NCI-H2107 treated with DMSO at 0.1 percent for 48 hours (cell line): ENCODE measurements around the gene AATF.

Experiments
- DNase-seq: peaks from one replicate; lab custom pipeline; 2025; ENCODE audit not compliant: unreplicated experiment; lab: John Stamatoyannopoulos, UW

The AATF gene

DNA sequence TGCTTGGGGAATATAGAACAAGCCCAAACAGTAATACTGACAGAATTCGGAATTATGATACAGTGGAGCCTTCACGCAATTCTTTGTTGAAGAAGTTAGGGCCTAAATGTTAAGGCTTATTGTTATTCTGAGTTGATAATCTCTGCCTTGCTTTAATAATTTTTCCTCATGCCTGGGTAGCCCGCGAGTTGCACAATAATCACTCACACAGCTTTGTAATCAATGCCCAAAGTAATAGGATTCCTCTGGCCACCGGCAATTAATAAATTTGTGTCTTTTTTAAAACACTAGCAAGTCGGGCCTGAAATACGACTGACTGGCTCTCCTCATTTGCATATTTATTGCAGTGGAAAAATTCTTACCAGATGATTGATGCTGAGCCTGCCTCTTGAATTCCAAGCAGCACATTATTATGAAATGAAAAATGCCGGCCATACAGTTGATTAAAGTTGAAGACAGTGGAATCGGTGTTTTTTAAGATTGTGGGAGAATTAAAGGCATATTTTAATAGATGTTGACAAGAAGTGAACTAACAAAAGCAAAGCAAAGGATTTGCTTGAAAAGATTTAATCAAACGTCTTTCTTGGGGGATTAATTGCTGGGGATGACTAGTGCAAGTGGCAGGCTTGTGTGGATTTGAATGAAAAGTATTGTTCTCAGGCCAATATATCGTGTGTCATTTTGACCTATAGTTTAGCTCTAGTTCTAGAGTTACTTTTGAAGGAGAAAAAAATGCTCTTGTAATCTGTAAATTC, 30.2 kb downstream of the AATF start:
- no peak for DNase-seq

DNA sequence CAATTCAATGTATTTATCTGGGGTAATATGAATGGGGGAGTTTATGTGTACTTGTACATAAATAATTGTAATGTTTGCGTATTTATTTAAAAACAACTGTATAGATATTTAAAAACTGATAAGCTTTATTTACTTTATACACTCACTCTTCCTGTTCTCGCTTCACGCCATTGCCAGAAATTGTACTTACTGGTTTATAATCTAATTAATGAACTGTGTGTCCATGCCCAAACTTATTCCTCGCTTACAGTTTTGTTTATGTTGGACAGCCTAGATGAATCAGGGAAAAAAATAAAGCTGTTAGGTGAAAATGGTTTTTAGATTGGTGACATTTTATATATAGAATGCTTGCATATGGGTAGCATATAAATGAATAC, 30.8 kb downstream of the AATF start:
- no peak for DNase-seq

DNA sequence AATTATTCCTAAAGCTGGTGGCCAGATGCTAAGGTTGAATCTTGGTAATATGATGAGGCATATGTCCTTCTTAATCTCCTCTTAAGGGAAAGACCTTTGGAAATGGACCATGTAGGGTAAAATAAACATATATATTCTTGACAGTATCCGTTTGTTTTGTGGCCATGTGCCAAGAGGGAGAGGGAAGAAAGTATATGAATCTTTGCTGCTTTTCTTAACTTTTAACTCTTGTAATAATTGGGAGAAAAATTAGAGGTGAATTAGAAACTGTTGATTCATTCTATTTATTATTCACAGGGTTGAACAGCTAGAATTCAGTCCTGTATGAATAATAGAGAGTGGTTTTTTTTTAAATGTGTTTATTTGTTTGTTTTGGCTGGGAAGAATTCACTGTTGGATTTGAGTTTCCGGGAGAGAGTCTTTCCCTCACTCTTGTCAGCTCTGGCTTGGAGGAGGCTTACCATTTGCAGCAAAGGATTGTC, 31.6 kb downstream of the AATF start:
- no peak for DNase-seq

DNA sequence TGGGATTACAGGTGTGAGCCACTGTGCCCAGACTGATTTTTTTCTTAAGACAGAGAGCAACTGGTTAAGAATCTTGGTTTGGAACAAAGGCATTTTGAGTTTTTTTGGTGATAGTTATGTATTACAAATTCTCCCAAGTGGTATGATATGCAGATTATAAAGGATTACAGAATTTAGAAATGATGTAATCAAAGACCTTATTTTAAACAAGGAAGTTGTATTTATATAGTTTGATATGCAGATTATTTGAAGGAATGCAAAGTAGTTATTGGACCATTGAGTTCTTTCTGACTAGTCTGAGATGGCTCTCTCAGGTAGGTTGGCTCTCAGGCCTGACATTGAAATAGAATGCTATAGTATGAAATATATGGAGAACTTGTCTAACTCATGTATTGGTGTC, 34.9 kb downstream of the AATF start:
- no peak for DNase-seq

DNA sequence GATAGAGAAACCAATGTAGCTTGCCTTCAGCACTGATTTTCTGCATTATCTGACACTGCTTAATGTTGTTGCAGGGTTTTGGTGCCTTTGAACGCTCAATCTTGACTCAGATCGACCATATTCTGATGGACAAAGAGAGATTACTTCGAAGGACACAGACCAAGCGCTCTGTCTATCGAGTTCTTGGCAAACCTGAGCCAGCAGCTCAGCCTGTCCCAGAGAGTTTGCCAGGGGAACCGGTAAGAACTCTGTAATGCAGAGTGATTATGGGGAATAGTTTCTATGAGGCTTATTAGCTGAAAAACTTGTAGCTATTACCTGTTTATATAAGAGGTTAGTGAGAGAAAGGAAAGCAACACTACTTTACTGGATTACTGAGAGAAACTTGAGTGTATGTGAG, 40.4 kb downstream of the AATF start:
- no peak for DNase-seq

DNA sequence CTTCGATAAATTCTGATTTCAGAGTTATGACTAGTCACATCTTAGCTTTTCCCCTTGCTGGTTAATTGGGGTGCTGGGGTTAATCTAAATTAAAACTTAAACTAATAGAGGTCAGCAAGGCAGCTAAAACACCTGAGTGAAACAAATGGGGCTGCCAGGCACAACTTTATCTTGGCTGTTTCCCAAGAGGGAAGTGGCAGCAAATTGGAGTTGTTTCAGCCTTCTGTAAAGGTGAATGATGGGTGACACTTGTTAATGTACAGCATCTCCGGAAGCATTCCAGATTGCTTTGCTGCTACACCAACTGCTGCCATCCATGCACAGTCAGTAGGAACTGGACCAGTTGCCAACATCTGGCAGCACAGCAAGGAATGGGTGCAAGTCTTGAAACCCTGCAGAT, 43.9 kb downstream of the AATF start:
- DNase-seq = peak; percentile 52

DNA sequence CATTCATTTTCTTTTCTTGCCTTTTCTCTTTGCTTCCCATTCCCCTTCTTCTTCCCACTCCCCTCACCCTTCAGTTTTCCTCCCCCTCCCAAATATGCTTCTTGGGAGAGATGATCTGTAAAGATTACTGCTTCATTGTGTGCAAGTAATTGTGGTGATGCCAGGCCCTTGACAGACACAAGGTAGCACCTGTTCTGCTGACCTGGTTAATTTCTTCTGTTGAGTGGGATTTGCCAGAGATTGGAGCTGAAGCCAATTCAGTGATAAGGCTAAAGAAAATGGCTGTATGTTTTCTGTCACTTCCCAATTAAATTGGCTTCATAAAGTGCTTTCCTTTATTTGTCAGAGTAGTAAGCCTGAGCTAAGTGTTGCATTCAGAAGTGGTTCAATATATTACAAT, 44.5 kb downstream of the AATF start:
- peak; percentile 70 for DNase-seq

DNA sequence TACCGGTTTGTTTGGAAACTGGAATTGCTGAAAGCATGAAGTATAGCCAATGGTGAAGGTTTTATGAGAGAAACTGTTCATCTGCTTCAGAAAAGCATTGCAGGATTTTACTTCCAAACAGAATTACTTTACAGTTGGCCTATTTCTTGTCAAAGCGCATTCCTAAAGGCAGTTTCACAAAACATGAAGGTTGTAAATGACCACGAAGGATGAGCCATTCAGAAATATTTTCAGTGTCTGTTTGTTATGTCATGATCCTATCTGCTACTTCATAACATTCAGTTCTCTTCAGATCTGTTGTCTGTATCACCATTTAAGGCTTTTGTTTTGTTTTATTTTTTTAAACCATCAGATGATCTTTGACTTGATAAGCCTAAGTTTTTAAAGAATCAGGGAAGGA, 45.7 kb downstream of the AATF start:
- DNase-seq = no peak

DNA sequence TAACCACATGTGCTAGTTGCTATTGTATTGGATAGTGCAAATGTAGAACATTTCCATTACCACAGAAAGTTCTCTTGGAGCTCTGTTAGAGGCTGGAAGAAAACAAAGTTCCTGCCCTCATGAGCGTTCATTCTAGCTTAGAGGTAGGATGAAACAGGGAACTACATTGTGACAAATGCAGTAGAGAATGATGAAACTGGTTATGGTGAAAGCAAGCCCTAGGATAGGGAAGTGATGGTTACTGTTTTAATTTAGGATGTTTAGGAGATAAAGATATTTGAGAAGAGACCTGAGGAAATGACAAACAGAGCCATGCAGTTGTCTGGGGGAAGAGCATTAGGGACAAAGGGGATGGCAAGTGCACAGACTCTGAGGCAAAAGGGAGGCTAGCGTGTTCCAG, 50.7 kb downstream of the AATF start:
- no peak for DNase-seq

DNA sequence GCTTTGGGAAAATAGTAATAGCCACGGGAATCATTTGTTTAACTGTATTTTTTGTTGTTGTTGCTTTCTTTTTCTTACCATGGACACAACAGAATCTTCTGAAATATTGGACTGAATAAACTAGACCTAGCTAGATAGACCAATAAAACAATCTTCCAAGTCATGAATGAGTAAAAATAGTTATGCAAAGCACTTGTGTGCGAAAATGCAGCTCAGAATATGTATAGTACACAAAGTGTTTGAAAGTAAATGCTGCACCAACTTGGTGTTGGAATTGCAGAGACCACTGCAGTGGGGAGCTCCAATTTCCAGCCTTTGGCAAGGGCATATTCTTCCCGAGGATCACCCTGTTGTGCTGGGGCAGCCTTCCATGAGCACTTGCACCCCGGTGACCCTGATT, 68.0 kb downstream of the AATF start:
- DNase-seq = no peak

DNA sequence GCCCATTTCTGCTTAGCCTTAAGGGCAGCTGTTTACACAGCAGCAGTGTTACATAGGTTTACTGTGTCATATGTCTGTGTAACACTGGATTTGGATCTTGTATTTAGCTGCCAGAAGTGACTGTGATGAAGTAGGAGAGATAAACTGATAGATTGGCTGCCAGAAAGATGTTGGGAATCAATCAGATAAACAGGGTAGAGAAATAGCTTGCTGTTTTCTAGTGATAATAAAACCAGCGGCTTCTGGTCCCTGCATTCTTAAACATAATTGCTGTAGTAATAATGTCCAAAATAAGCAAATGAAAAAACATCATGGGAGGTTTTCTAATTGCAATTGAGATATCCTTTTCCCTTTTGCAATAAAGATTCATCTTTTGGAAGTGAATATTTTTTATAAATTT, 68.7 kb downstream of the AATF start:
- no peak for DNase-seq

DNA sequence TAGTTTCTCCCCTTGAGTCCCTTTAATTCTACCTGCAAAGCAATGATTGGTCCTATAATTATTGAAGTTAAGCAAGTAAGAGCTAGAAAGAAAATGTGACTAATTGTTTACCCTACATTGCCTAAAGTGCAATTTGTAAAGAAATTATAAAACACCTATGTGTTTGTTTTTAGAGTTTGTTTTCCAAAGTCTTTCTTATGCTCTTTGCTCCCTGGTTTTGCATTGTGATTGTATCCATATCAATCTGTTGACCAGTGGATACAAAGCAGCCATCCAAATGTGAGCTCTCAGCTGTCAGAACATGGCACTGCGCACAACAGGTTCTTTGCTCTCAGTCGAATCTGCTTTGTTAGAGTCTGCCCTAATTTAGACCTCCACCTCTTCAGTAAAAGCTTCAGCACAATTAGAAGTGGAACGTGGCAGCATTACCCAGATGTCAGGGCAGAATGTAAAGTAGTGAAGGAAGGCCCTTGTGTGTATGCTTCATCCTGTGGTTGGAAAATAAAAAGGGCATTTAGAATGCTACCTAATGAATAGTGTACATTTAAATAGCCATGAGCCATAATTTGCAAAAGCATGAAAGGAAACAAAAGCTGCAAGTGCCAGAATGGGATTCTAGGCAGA, 70.5 kb downstream of the AATF start:
- peak; percentile 68 for DNase-seq

DNA sequence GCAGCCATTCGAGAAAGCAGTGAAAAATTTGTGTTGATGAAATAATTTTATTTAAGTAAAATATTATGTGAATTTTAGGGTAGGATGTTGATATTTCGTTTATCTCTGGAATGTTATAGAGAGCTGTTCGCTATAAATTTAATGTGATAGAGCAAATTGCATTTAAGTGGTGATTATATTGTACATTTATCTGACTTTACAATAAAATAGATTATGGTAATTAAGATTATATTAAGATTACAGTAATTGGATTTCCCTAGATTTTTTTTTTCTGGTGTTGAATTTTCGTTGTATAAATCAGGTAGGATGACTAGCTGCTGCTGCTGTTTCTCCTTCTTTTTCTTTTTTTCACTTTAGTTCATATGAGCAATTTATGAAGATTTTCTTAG, 71.0 kb downstream of the AATF start:
- no peak for DNase-seq

DNA sequence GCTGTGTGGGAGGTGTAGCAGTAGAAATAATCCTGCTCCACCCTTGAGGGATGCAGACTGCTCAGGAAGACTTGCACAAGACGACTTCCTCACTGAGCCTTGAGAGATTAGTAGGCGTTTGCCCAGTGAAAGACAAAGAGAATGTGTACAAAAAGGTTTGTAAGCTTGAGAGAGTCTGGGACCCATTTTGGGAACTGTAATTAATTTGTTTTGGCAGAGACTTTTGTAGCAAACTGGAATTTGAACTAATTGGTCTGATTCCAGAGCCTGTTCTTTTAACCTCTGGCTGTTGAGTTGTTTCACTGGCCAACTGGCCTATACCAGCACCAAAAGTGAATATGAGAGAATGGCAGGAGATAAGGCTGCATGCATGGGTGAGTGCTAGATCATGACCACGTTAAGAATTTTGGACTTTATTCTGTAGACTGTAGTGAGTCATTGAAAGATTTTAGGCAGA, 75.5 kb downstream of the AATF start:
- no peak for DNase-seq

DNA sequence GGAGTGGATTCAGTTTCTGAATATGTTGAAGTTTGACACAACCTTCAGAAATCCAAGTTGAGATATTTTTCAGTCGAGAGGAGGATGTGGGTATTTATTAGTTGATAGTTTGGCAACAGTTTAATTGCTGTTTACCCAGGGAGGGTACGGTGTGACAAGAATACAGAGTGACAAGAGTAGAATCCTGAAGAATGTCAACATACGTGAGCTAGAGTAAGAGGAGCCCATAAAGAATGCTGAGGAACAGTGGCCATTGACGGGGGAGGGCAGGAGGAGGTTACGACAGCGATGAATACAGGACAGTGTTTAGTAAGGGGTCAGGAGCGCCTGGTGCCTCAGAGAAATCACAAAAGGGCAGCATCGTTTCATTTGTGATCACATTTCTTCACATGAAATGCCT, 76.5 kb downstream of the AATF start:
- DNase-seq = no peak

DNA sequence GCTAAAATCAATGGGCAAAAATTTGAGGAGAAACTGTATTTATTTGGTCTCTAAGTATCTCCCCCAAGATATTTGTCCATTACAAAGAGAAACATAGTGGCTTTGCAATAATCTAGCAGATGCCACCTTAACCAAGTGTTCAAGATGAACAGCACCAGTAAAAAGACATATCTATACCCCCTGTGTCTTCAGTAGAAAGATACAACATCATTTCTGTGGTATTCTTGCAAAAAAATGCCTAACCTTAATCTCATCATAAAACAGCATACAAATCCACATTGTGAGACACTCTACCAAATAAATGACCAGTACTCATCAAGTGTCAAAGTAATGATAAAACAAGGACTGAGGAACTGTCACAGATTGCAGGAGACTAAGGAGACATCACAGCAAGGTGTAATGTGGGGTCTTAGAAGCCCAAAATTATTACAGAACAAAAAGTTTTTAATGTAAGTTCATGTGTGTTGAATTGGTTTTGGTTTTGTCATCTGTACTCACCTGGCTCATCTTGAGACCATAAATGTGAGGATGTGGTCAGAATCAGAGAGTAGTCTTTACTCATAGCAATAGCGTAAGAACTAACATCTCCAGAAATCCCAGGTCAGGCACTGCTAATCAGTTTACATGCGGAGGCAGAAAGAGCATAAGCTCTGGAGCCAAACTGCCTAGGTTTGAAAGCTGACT, 77.2 kb downstream of the AATF start:
- DNase-seq = no peak

DNA sequence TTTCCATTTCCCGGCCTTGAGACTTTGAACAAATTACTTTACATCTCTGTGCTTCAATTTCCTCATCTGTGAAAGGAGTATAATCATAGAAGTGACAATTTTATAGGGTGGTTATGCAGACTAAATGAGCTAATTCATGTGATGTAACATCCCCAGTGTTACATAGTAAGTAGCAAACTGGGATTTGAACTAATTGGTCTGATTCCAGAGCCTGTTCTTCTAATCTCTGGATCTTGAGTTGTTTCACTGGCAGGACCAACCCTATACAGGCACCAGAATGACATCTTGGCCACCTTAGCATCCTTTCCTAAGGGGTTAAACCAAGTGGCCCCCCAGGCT, 77.7 kb downstream of the AATF start:
- no peak for DNase-seq

DNA sequence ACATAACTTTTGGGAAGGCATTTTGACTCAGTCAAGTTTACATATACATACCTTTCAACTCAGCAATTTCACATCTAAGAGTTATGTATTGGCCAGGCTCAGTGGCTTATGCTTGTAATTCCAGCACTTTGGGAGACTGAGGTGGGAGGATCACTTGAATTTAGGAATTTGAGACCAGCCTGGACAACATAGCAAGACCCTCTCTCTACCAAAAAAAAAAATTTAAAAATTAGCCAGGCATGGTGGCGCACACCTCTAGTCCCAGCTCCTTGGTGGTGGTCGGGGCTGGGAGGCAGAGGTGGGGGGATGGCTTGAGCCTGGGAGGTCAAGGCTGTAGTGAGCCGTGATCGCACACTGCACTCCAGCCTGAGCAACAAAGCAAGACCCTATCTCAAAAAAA, 79.3 kb downstream of the AATF start:
- no peak for DNase-seq

DNA sequence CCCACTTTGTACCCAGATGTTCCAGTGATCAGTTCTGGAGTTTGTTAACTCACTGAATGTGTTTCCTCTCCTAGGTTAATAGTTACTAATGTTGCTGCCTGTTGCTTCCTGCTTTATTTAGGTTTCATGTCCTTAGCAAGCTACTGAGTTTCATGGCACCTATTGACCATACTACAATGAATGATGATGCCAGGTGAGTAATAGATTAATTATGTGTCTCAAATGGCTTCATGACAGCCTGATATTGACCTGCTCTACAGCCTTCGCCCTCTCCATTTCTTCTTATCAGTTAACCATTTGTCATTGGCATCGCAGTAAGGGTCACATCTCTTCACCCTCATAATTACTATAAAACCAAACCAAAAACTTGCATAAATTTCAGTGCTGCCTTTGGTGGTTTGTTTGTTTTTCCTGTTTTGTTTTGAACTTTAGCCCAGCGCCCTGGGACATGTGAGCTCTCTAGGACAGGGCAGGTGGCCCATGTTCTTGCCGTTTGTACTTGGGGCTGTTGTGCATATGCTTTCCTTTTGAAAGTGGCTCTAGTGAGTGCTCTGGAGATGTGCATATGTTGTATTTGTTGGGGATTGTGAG, 82.8 kb downstream of the AATF start:
- DNase-seq = no peak

DNA sequence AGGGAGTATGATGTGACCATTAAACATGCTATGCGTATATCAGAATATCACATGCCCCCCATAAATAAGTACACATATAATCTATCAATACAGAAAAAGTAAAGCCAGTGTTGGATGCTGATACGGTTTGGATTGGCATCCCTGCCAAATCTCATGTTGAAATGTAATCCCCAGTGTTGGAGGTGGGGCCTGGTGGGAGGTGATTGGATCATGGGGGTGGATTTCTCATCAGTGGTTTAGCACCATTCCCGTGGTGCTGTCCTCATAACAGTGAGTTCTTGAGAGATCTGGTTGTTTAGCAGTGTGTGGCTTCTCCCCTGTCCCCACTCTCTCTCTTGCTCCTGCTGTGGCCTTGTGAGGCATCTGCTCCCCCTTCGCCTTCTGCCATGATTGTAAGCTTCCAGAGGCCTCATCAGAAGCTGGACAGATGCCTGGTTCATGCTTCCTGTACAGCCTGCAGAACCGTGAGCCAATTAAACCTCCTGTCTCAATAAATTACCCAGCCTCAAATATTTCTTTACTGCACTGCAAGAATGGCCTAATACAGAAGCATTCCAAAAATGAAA, 88.9 kb downstream of the AATF start:
- no peak for DNase-seq

DNA sequence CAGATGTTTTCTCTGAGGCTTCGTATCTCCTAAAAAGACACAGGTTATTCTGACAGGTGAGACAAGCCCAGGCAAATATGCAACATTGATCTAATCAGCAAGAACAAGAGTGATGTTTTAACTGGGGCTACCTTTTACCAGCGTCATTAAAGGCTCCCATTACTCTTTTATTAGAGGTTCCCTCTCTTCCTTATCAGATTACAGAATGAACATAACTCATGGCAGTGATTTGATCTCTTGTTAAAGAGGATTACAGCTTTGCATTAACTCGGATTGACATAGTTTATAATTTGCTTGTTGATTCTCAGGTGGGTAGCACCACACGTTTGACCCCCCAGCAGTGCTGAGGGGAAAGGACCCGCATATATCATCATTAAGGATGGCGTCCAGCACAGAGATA, 90.5 kb downstream of the AATF start:
- no peak for DNase-seq

DNA sequence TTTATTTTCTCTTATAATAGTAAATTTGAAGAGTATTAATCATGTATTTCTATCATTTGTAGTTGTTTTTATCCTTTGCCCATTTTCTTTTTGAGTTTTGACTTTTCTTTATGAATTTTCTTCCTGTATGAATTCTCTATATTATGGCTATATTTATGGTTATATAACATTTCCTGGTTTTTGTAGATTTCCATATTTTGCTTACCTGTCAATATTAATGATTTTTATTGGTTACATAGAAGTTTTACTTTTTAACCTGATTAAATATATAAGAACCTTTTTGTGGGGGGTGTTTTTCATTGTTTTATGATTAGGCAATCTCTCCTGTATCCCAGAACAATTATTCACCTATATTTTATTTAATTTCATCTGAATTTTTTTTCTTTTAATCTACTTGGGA, 93.2 kb downstream of the AATF start:
- no peak for DNase-seq
